Stimulated activated CD8-positive, alpha-beta memory T cell treated with anti-CD3 and anti-CD28 coated beads, Interleukin-12 subunit alpha, Interleukin-12 subunit beta, amount 100 ng/mL, for 4 hours (primary cell): ENCODE data around the gene ERVK3-1.
"Not testable (repeated sequence)": the region's sequence is repeated elsewhere in the genome, so short reads cannot be mapped to it uniquely, and the experiment has no call there.

ENCODE experiments used
- DNase-seq: peaks from one replicate; pipeline ENCODE4 v3.0.0-alpha.2; 2020; ENCODE audit warnings: low read depth

The ERVK3-1 gene

GRCh38 chr19:58304748-58305064 lies 471 bp upstream of the ERVK3-1 start:
- DNase-seq = no peak

GRCh38 chr19:58305932-58306323 lies 751 bp downstream of the ERVK3-1 start:
- no peak for DNase-seq

GRCh38 chr19:58307736-58308135 lies 2.6 kb downstream of the ERVK3-1 start:
- DNase-seq = no peak

- DNase-seq = not testable (repeated sequence)
These were observed 5.5 kb downstream of the ERVK3-1 start for GRCh38 chr19:58310685-58311084.

- DNase-seq = no peak
These were observed 6.2 kb downstream of the ERVK3-1 start for GRCh38 chr19:58311345-58311865.

GRCh38 chr19:58315580-58315979 lies 10.4 kb downstream of the ERVK3-1 start:
- DNase-seq = no peak

- DNase-seq = no peak
These were observed 12.4 kb downstream of the ERVK3-1 start for GRCh38 chr19:58317476-58318072.

GRCh38 chr19:58318297-58318696 lies 13.1 kb downstream of the ERVK3-1 start:
- DNase-seq = no peak

GRCh38 chr19:58319241-58319640 lies 14.1 kb downstream of the ERVK3-1 start:
- no peak for DNase-seq

GRCh38 chr19:58325311-58326022 lies 20.3 kb downstream of the ERVK3-1 start:
- DNase-seq = no peak

GRCh38 chr19:58326501-58326913 lies 21.3 kb downstream of the ERVK3-1 start:
- no peak for DNase-seq

- DNase-seq = peak; percentile 81
These were observed 21.9 kb downstream of the ERVK3-1 start, which contains the start of gene ZSCAN22 for GRCh38 chr19:58326914-58327726. Gene ZSCAN22, plus strand, starts transcription at chr19:58326994. Its CDS starts 7,809 bp downstream, at chr19:58334803.

- no peak for DNase-seq
These were observed 23.8 kb downstream of the ERVK3-1 start for GRCh38 chr19:58328999-58329398.

GRCh38 chr19:58330458-58330857 lies 25.3 kb downstream of the ERVK3-1 start:
- DNase-seq = no peak

- no peak for DNase-seq
These were observed 27.5 kb downstream of the ERVK3-1 start for GRCh38 chr19:58332697-58333096.

- DNase-seq = no peak
These were observed 29.6 kb downstream of the ERVK3-1 start for GRCh38 chr19:58334691-58335249.

GRCh38 chr19:58335630-58336029 lies 30.5 kb downstream of the ERVK3-1 start:
- DNase-seq = no peak

- DNase-seq = no peak
These were observed 31.0 kb downstream of the ERVK3-1 start for GRCh38 chr19:58336216-58336615.

- DNase-seq = no peak
These were observed 31.6 kb downstream of the ERVK3-1 start for GRCh38 chr19:58336820-58337219.

- DNase-seq = no peak
These were observed 33.2 kb downstream of the ERVK3-1 start for GRCh38 chr19:58338336-58338735.

GRCh38 chr19:58338825-58339558 lies 33.8 kb downstream of the ERVK3-1 start:
- DNase-seq = no peak

- DNase-seq = no peak
These were observed 40.4 kb downstream of the ERVK3-1 start for GRCh38 chr19:58345558-58345957.
